ENCODE results near the gene BICD2.
"Not testable (repeated sequence)": the region's sequence is repeated elsewhere in the genome, so short reads cannot be mapped to it uniquely, and the experiment has no call there.

BICD2 gene

GRCh38 chr9:92770360-92770995 is 5.8 kb upstream of the BICD2 start:
- no peak for DNase-seq (ENCODE audit: low spot score)

GRCh38 chr9:92769990-92770359 is 5.3 kb upstream of the BICD2 start:
- DNase-seq (ENCODE audit: low spot score) = no peak

GRCh38 chr9:92769286-92769685 is 4.7 kb upstream of the BICD2 start:
- no peak for DNase-seq (ENCODE audit: low spot score)

- not testable (repeated sequence) for DNase-seq (ENCODE audit: low spot score)
Observed at GRCh38 chr9:92768816-92769215, 4.2 kb upstream of the BICD2 start.

- no peak for DNase-seq (ENCODE audit: low spot score)
Observed at GRCh38 chr9:92767066-92768054, 2.7 kb upstream of the BICD2 start.

GRCh38 chr9:92764988-92765936 is 629 bp upstream of the BICD2 start:
- peak; percentile 98 for DNase-seq (ENCODE audit: low spot score)

GRCh38 chr9:92763721-92764380 is 782 bp downstream of the BICD2 start:
- DNase-seq (ENCODE audit: low spot score) = no peak

GRCh38 chr9:92762781-92763708 is 1.6 kb downstream of the BICD2 start:
- no peak for DNase-seq (ENCODE audit: low spot score)

GRCh38 chr9:92762196-92762595 is 2.4 kb downstream of the BICD2 start:
- DNase-seq (ENCODE audit: low spot score) = no peak

GRCh38 chr9:92761686-92762085 is 2.9 kb downstream of the BICD2 start:
- DNase-seq (ENCODE audit: low spot score) = no peak

- DNase-seq (ENCODE audit: low spot score) = no peak
Observed at GRCh38 chr9:92760494-92760893, 4.1 kb downstream of the BICD2 start.

- DNase-seq (ENCODE audit: low spot score) = peak; percentile 76
Observed at GRCh38 chr9:92760070-92760469, 4.6 kb downstream of the BICD2 start.

- DNase-seq (ENCODE audit: low spot score) = no peak
Observed at GRCh38 chr9:92759446-92759845, 5.2 kb downstream of the BICD2 start.

GRCh38 chr9:92756792-92757191 is 7.8 kb downstream of the BICD2 start:
- no peak for DNase-seq (ENCODE audit: low spot score)

- DNase-seq (ENCODE audit: low spot score) = peak; percentile 38
Observed at GRCh38 chr9:92754091-92754745, 10.4 kb downstream of the BICD2 start.

- DNase-seq (ENCODE audit: low spot score) = no peak
Observed at GRCh38 chr9:92752812-92753404, 11.7 kb downstream of the BICD2 start.

- no peak for DNase-seq (ENCODE audit: low spot score)
Observed at GRCh38 chr9:92749934-92750315, 14.7 kb downstream of the BICD2 start.

- peak; percentile 73 for DNase-seq (ENCODE audit: low spot score)
Observed at GRCh38 chr9:92749071-92749933, 15.3 kb downstream of the BICD2 start.

- no peak for DNase-seq (ENCODE audit: low spot score)
Observed at GRCh38 chr9:92748233-92748497, 16.5 kb downstream of the BICD2 start.

All from left forelimb (tissue), 1 donor.